Fibroblast of skin of left quadriceps (primary cell): ENCODE data around the gene FOXK2.
"Not testable (repeated sequence)": the region's sequence is repeated elsewhere in the genome, so short reads cannot be mapped to it uniquely, and the experiment has no call there.

Source experiments
- DNase-seq, 2 experiments: peaks; one replicate each; pipeline ENCODE4 v3.0.0-alpha.2; 2013; ENCODE audit warnings: low read depth in 2 of 2

The FOXK2 gene

GRCh38 chr17:82531431-82531881 lies 11.9 kb downstream of the FOXK2 start:
- no peak for DNase-seq

- DNase-seq = no peak
Measured at GRCh38 chr17:82534401-82534812, 14.9 kb downstream of the FOXK2 start.

- DNase-seq = no peak
Measured at GRCh38 chr17:82536512-82537201, 17.1 kb downstream of the FOXK2 start.

- not testable (repeated sequence) for DNase-seq
Measured at GRCh38 chr17:82537228-82537627, 17.7 kb downstream of the FOXK2 start.

GRCh38 chr17:82539076-82539475 lies 19.5 kb downstream of the FOXK2 start:
- not testable (repeated sequence) for DNase-seq

GRCh38 chr17:82542439-82542838 lies 22.9 kb downstream of the FOXK2 start:
- DNase-seq = no peak

- DNase-seq = no peak
Measured at GRCh38 chr17:82544431-82545070, 25.0 kb downstream of the FOXK2 start.

GRCh38 chr17:82545071-82545462 lies 25.5 kb downstream of the FOXK2 start:
- DNase-seq = no peak

- no peak for DNase-seq
Measured at GRCh38 chr17:82547981-82548380, 28.4 kb downstream of the FOXK2 start.

- no peak for DNase-seq
Measured at GRCh38 chr17:82548681-82549303, 29.3 kb downstream of the FOXK2 start.

- DNase-seq = no peak
Measured at GRCh38 chr17:82551779-82552457, 32.4 kb downstream of the FOXK2 start.

- DNase-seq = no peak
Measured at GRCh38 chr17:82552580-82552979, 33.0 kb downstream of the FOXK2 start.

GRCh38 chr17:82553210-82553930 lies 33.8 kb downstream of the FOXK2 start:
- no peak for DNase-seq

- DNase-seq = not testable (repeated sequence)
Measured at GRCh38 chr17:82557510-82557909, 38.0 kb downstream of the FOXK2 start.

GRCh38 chr17:82559566-82560251 lies 40.2 kb downstream of the FOXK2 start:
- no peak for DNase-seq

- no peak for DNase-seq
Measured at GRCh38 chr17:82560252-82560642, 40.7 kb downstream of the FOXK2 start.

- DNase-seq = no peak
Measured at GRCh38 chr17:82560802-82561428, 41.4 kb downstream of the FOXK2 start.

GRCh38 chr17:82561429-82562035 lies 42.0 kb downstream of the FOXK2 start:
- DNase-seq = no peak

- not testable (repeated sequence) for DNase-seq
Measured at GRCh38 chr17:82562718-82563220, 43.2 kb downstream of the FOXK2 start.

GRCh38 chr17:82563318-82563717 lies 43.8 kb downstream of the FOXK2 start:
- DNase-seq = no peak
